ENCODE results near the gene MOB3B. TPM values are rescaled to one million over a fixed set of nuclear protein-coding genes. Genes with fewer than 3 reads are reported as not detected.

MOB3B gene
- total and polyA plus RNA-seq, 2 donors: 2.3 to 7.8 TPM

GRCh38 chr9:27404661-27405060 lies 125.0 kb downstream of the MOB3B start:
- no peaks in the 10 kb centered on the region for H3K27me3 ChIP-seq (ENCODE audit: control insufficient read depth in 2 of 2, insufficient read depth in 1 of 2, low read length in 1 of 2)
- H3K27ac ChIP-seq (ENCODE audit: low read depth in 1 of 2, low read length in 1 of 2): no peak overlapping the region
- H3K9me3 ChIP-seq (ENCODE audit: control insufficient read depth in 2 of 2, insufficient read depth in 1 of 2, low read length in 1 of 2): no peaks in the 10 kb centered on the region
- DNase-seq (ENCODE audit: low read depth in 6 of 9, low spot score in 9 of 9): no peak
- H3K4me1 ChIP-seq (ENCODE audit: control insufficient read depth in 2 of 2, insufficient read depth in 2 of 2, low read length in 2 of 2): no peaks in the 10 kb centered on the region
- H3K36me3 ChIP-seq (ENCODE audit: control insufficient read depth in 2 of 2, insufficient read depth in 2 of 2, low read length in 1 of 2): no peaks in the 10 kb centered on the region
- no peak overlapping the region for H3K4me3 ChIP-seq (ENCODE audit: low read length in 2 of 2)

- H3K27ac ChIP-seq (ENCODE audit: low read depth in 1 of 2, low read length in 1 of 2): no peak overlapping the region
- H3K4me3 ChIP-seq (ENCODE audit: low read length in 2 of 2): no peak overlapping the region
- no peaks in the 10 kb centered on the region for H3K27me3 ChIP-seq (ENCODE audit: control insufficient read depth in 2 of 2, insufficient read depth in 1 of 2, low read length in 1 of 2)
- WGBS: 96% methylated on average over 2 of the region's 2 CpGs
- no peak for DNase-seq (ENCODE audit: low read depth in 6 of 9, low spot score in 9 of 9)
- no peaks in the 10 kb centered on the region for H3K36me3 ChIP-seq (ENCODE audit: control insufficient read depth in 2 of 2, insufficient read depth in 2 of 2, low read length in 1 of 2)
- no peaks in the 10 kb centered on the region for H3K4me1 ChIP-seq (ENCODE audit: control insufficient read depth in 2 of 2, insufficient read depth in 2 of 2, low read length in 2 of 2)
- H3K9me3 ChIP-seq (ENCODE audit: control insufficient read depth in 2 of 2, insufficient read depth in 1 of 2, low read length in 1 of 2): no peaks in the 10 kb centered on the region
These were observed 127.0 kb downstream of the MOB3B start for GRCh38 chr9:27402626-27403025.

GRCh38 chr9:27400334-27400880 lies 129.2 kb downstream of the MOB3B start:
- H3K36me3 ChIP-seq (ENCODE audit: control insufficient read depth in 2 of 2, insufficient read depth in 2 of 2, low read length in 1 of 2): no peaks in the 10 kb centered on the region
- H3K27ac ChIP-seq (ENCODE audit: low read depth in 1 of 2, low read length in 1 of 2): no peak overlapping the region
- no peaks in the 10 kb centered on the region for H3K4me1 ChIP-seq (ENCODE audit: control insufficient read depth in 2 of 2, insufficient read depth in 2 of 2, low read length in 2 of 2)
- no peak overlapping the region for H3K4me3 ChIP-seq (ENCODE audit: low read length in 2 of 2)
- no peaks in the 10 kb centered on the region for H3K9me3 ChIP-seq (ENCODE audit: control insufficient read depth in 2 of 2, insufficient read depth in 1 of 2, low read length in 1 of 2)
- H3K27me3 ChIP-seq (ENCODE audit: control insufficient read depth in 2 of 2, insufficient read depth in 1 of 2, low read length in 1 of 2): no peaks in the 10 kb centered on the region
- 97% methylated on average over 3 of the region's 3 CpGs for WGBS
- no peak for DNase-seq (ENCODE audit: low read depth in 6 of 9, low spot score in 9 of 9)

GRCh38 chr9:27398982-27399653 lies 130.5 kb downstream of the MOB3B start:
- Histone ChIP-seq H3K27ac (ENCODE audit: low read depth in 1 of 2, low read length in 1 of 2) (no peak overlapping the region), H3K36me3 (ENCODE audit: control insufficient read depth in 2 of 2, insufficient read depth in 2 of 2, low read length in 1 of 2) (no peaks in the 10 kb centered on the region), H3K4me3 (ENCODE audit: low read length in 2 of 2) (no peak overlapping the region), H3K4me1 (ENCODE audit: control insufficient read depth in 2 of 2, insufficient read depth in 2 of 2, low read length in 2 of 2) (no peaks in the 10 kb centered on the region), H3K9me3 (ENCODE audit: control insufficient read depth in 2 of 2, insufficient read depth in 1 of 2, low read length in 1 of 2) (no peaks in the 10 kb centered on the region), H3K27me3 (ENCODE audit: control insufficient read depth in 2 of 2, insufficient read depth in 1 of 2, low read length in 1 of 2) (no peaks in the 10 kb centered on the region)
- no peak for DNase-seq (ENCODE audit: low read depth in 6 of 9, low spot score in 9 of 9)
- 95% methylated on average over 3 of the region's 3 CpGs for WGBS

- H3K4me1 ChIP-seq (ENCODE audit: control insufficient read depth in 2 of 2, insufficient read depth in 2 of 2, low read length in 2 of 2): no peaks in the 10 kb centered on the region
- WGBS: 99% methylated on average over 2 of the region's 2 CpGs
- no peak overlapping the region for H3K4me3 ChIP-seq (ENCODE audit: low read length in 2 of 2)
- H3K27me3 ChIP-seq (ENCODE audit: control insufficient read depth in 2 of 2, insufficient read depth in 1 of 2, low read length in 1 of 2): no peaks in the 10 kb centered on the region
- H3K27ac ChIP-seq (ENCODE audit: low read depth in 1 of 2, low read length in 1 of 2): no peak overlapping the region
- no peak for DNase-seq (ENCODE audit: low read depth in 6 of 9, low spot score in 9 of 9)
- H3K36me3 ChIP-seq (ENCODE audit: control insufficient read depth in 2 of 2, insufficient read depth in 2 of 2, low read length in 1 of 2): no peaks in the 10 kb centered on the region
- no peaks in the 10 kb centered on the region for H3K9me3 ChIP-seq (ENCODE audit: control insufficient read depth in 2 of 2, insufficient read depth in 1 of 2, low read length in 1 of 2)
These were observed 133.1 kb downstream of the MOB3B start for GRCh38 chr9:27396495-27396894.

- H3K4me1 ChIP-seq (ENCODE audit: control insufficient read depth in 2 of 2, insufficient read depth in 2 of 2, low read length in 2 of 2): no peaks in the 10 kb centered on the region
- no peak overlapping the region for H3K27ac ChIP-seq (ENCODE audit: low read depth in 1 of 2, low read length in 1 of 2)
- H3K36me3 ChIP-seq (ENCODE audit: control insufficient read depth in 2 of 2, insufficient read depth in 2 of 2, low read length in 1 of 2): no peaks in the 10 kb centered on the region
- H3K27me3 ChIP-seq (ENCODE audit: control insufficient read depth in 2 of 2, insufficient read depth in 1 of 2, low read length in 1 of 2): no peaks in the 10 kb centered on the region
- H3K9me3 ChIP-seq (ENCODE audit: control insufficient read depth in 2 of 2, insufficient read depth in 1 of 2, low read length in 1 of 2): no peaks in the 10 kb centered on the region
- DNase-seq (ENCODE audit: low read depth in 6 of 9, low spot score in 9 of 9): no peak
- 92% methylated on average over 4 of the region's 4 CpGs for WGBS
- no peak overlapping the region for H3K4me3 ChIP-seq (ENCODE audit: low read length in 2 of 2)
These were observed 134.1 kb downstream of the MOB3B start for GRCh38 chr9:27395484-27395921.

GRCh38 chr9:27394826-27395201 lies 134.8 kb downstream of the MOB3B start:
- Histone ChIP-seq H3K4me3 (ENCODE audit: low read length in 2 of 2) (no peak overlapping the region), H3K36me3 (ENCODE audit: control insufficient read depth in 2 of 2, insufficient read depth in 2 of 2, low read length in 1 of 2) (no peaks in the 10 kb centered on the region), H3K4me1 (ENCODE audit: control insufficient read depth in 2 of 2, insufficient read depth in 2 of 2, low read length in 2 of 2) (no peaks in the 10 kb centered on the region), H3K9me3 (ENCODE audit: control insufficient read depth in 2 of 2, insufficient read depth in 1 of 2, low read length in 1 of 2) (no peaks in the 10 kb centered on the region), H3K27ac (ENCODE audit: low read depth in 1 of 2, low read length in 1 of 2) (no peak overlapping the region), H3K27me3 (ENCODE audit: control insufficient read depth in 2 of 2, insufficient read depth in 1 of 2, low read length in 1 of 2) (no peaks in the 10 kb centered on the region)
- DNase-seq (ENCODE audit: low read depth in 6 of 9, low spot score in 9 of 9): no peak
- 80% methylated on average over 3 of the region's 3 CpGs for WGBS

GRCh38 chr9:27394154-27394825 lies 135.3 kb downstream of the MOB3B start:
- H3K27me3 ChIP-seq (ENCODE audit: control insufficient read depth in 2 of 2, insufficient read depth in 1 of 2, low read length in 1 of 2): no peaks in the 10 kb centered on the region
- H3K27ac ChIP-seq (ENCODE audit: low read depth in 1 of 2, low read length in 1 of 2): no peak overlapping the region
- H3K4me3 ChIP-seq (ENCODE audit: low read length in 2 of 2): no peak overlapping the region
- no peaks in the 10 kb centered on the region for H3K9me3 ChIP-seq (ENCODE audit: control insufficient read depth in 2 of 2, insufficient read depth in 1 of 2, low read length in 1 of 2)
- no peaks in the 10 kb centered on the region for H3K36me3 ChIP-seq (ENCODE audit: control insufficient read depth in 2 of 2, insufficient read depth in 2 of 2, low read length in 1 of 2)
- DNase-seq (ENCODE audit: low read depth in 6 of 9, low spot score in 9 of 9): no peak
- WGBS: 91% methylated on average over 4 of the region's 4 CpGs
- no peaks in the 10 kb centered on the region for H3K4me1 ChIP-seq (ENCODE audit: control insufficient read depth in 2 of 2, insufficient read depth in 2 of 2, low read length in 2 of 2)

- no peaks in the 10 kb centered on the region for H3K36me3 ChIP-seq (ENCODE audit: control insufficient read depth in 2 of 2, insufficient read depth in 2 of 2, low read length in 1 of 2)
- no peaks in the 10 kb centered on the region for H3K4me1 ChIP-seq (ENCODE audit: control insufficient read depth in 2 of 2, insufficient read depth in 2 of 2, low read length in 2 of 2)
- DNase-seq (ENCODE audit: low read depth in 6 of 9, low spot score in 9 of 9): no peak
- WGBS: 95% methylated on average over 6 of the region's 6 CpGs
- H3K9me3 ChIP-seq (ENCODE audit: control insufficient read depth in 2 of 2, insufficient read depth in 1 of 2, low read length in 1 of 2): no peaks in the 10 kb centered on the region
- no peaks in the 10 kb centered on the region for H3K27me3 ChIP-seq (ENCODE audit: control insufficient read depth in 2 of 2, insufficient read depth in 1 of 2, low read length in 1 of 2)
- no peak overlapping the region for H3K27ac ChIP-seq (ENCODE audit: low read depth in 1 of 2, low read length in 1 of 2)
- no peak overlapping the region for H3K4me3 ChIP-seq (ENCODE audit: low read length in 2 of 2)
These were observed 136.4 kb downstream of the MOB3B start for GRCh38 chr9:27393054-27393846.
